AG09309 (cell line): ENCODE results near the gene TMEM63B.
A peak's percentile ranks its signal among the peaks of the same experiment; 100 is the strongest.
"Not testable (repeated sequence)": the region's sequence is repeated elsewhere in the genome, so short reads cannot be mapped to it uniquely, and the experiment has no call there.

Experiments
- DNase-seq: peaks from one replicate; pipeline ENCODE4 v3.0.0-alpha.2; 2010; ENCODE audit warnings: low read depth
- H3K4me3 ChIP-seq: 2 replicates; pipeline ENCODE4 v1.5.1; 2011; ENCODE audit warnings: mild to moderate bottlenecking, low read depth, low read length, moderate library complexity; ENCODE audit not compliant: control insufficient read depth
- CTCF ChIP-seq: IDR thresholded peaks from 2 replicates; pipeline ENCODE4 v1.5.1; 2011; ENCODE audit warnings: mild to moderate bottlenecking, low read depth, low read length, inconsistent platforms; ENCODE audit not compliant: insufficient read depth, control insufficient read depth; ENCODE audit errors: missing control alignments

Gene TMEM63B

GRCh38 chr6:44177691-44178423, 50.5 kb downstream of the TMEM63B start:
- no peak overlapping the region for H3K4me3 ChIP-seq
- peak; percentile 58 for DNase-seq

GRCh38 chr6:44178424-44179071, 51.2 kb downstream of the TMEM63B start:
- no peak for DNase-seq
- TF ChIP-seq CTCF, result no peak
- no peak overlapping the region for H3K4me3 ChIP-seq

More at GRCh38 chr6:44177691-44178423, 50.5 kb downstream of the TMEM63B start:
- no peak for TF ChIP-seq CTCF

GRCh38 chr6:44179072-44179536, 51.8 kb downstream of the TMEM63B start:
- TF ChIP-seq CTCF, result no peak
- no peak overlapping the region for H3K4me3 ChIP-seq
- no peak for DNase-seq

- no peak overlapping the region for H3K4me3 ChIP-seq
- no peak for DNase-seq
- no peak for TF ChIP-seq CTCF
Measured at GRCh38 chr6:44179648-44180047, 52.3 kb downstream of the TMEM63B start.

- H3K4me3 ChIP-seq, result no peak overlapping the region
- no peak for DNase-seq
- no peak for TF ChIP-seq CTCF
Measured at GRCh38 chr6:44180406-44180805, 53.1 kb downstream of the TMEM63B start.

GRCh38 chr6:44180886-44181285, 53.5 kb downstream of the TMEM63B start:
- DNase-seq, result no peak
- no peak for TF ChIP-seq CTCF
- H3K4me3 ChIP-seq, result no peak overlapping the region

GRCh38 chr6:44181784-44182183, 54.4 kb downstream of the TMEM63B start:
- not testable (repeated sequence) for DNase-seq, H3K4me3 ChIP-seq
